GM21529 (cell line): ENCODE data around the gene ANAPC15.
"Not testable (repeated sequence)": the region's sequence is repeated elsewhere in the genome, so short reads cannot be mapped to it uniquely, and the experiment has no call there.

Experiments
- ATAC-seq: cut with Tn5 transposase; IDR thresholded peaks from one replicate; pipeline ENCODE4 v1.9.1; 2021; ENCODE audit not compliant: unreplicated experiment

Gene ANAPC15

DNA sequence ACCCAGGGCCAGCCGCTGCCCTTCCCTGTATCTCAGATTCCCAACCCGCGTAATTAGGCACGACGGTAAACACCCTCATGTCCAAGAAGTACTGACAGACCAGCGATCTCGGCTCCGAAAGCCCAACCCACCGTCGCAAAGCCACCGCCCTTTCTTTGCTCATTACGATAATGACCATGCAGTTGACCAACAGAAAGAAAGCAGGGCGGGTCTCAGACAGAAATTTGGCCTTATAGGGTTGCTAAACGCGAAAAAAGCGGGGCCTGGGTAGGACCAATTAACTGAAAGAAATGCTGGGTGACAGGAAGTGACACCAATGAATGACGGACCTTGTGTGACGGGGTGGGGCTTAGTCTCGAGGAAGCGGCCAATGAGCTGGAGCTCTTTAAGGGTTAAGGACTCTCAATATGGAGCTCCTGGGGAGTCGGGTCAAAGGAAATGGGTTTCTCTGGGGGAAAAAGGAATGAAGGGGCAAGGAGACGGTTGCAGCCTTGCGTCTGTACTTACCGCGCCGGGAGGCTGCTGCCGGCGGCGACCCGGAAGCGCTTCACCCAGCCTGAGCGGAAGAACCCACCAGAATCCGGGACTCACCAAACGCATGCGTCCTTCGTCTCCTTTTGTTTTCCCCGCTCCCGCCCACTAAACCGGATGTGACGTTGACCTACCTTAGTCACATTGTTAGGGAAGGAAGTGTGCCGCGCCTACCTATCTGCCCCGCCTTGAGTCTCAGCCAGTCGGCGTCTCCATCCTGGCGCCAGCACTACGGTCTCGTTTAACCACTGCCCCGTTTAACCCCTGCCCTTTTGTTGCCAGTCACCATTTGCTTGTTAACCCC is at the start of gene ANAPC15:
Gene ANAPC15 (minus strand): TSS at position 553 of the 835 bp plus-strand sequence. CDS start 1,419 bp downstream, outside the sequence.
- peak; percentile 87 for ATAC-seq

DNA sequence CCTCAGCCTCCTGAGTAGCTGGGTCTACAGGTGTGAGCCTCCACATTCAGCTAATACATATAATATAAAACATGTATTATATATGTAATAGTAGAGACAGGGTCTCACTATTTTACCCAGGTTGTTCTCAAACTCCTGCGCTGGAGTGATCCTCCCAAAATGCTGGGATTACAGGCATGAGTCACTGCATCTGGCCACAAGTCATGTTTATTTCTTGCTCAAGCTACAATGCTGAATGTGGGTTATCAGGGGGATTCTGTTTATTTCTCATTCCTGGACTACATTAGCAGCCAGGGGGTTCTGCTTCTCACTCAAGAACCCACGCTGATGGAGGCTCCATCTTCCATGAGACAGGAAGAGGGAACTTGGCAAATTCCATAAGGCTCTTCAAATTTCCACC is 47.8 kb upstream of the ANAPC15 start:
- ATAC-seq = no peak

DNA sequence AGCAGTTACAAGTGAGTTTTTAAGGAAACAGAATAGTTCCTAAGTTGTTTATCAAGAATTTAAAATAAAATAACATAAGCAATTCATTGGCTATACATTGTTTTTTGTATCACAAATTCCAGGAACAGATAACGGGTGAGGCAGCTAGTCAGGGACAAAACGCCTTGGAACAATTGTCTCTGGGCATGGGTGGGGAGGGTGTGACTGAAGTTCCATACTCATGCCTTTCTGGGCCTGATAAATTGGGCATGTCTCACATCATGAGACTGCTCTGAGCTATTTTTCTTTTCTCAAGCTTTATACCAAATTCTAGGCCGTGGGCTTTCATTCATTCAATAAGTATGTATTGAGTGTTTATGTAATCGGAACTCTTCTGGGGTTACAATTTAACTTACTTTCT is 44.6 kb upstream of the ANAPC15 start:
- ATAC-seq = no peak

DNA sequence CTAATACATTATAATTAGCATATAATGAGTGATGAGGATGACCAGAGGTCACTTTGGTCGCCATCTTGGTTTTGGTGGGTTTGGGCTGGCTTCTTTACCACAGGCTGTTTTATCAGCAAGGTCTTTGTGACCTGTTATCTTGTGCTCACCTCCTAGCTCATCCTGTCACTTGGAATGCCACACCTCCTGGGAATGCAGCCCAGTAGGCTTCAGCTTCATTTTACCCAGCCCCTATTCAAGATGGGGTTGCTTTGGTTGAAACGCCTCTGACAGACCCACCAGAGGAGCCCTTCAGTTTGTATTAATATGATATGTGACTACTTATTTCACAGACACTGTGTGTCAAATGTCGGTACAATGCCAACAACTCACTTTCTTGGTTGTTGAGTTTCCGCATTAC is 43.3 kb upstream of the ANAPC15 start:
- ATAC-seq = no peak

DNA sequence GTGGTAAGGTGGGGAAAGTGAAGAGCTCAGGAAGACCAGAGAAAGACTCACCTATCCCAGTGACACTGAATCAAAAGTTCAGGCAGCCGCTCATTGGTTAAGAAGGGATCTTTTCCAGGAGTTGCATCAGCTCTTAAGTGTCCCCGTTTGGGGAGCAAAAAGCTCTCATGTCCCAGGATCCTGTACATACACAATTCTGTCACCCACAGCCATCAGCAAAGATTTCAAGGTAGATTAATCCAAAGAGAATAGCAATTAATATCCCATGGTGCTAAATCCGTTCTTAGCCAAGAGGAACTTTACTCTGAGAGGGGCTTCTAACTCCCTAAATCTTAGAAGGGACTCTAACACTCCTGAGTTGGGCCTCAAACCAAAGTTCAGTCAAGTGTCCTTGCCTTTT is 42.3 kb upstream of the ANAPC15 start:
- no peak for ATAC-seq

DNA sequence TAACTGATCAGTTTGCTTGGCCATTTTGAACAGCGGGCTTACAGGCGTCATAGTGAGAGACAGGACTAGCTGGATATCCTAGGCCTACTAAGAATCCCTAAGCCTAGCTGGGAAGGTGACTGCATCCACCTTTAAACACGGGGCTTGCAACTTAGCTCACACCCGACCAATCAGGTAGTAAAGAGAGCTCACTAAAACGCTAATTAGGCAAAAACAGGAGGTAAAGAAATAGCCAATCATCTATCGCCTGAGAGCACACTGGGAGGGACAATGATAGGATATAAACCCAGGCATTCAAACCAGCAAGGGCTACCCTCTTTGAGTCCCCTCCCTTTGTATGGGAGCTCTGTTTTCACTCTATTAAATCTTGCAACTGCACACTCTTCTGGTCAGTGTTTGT is 41.4 kb upstream of the ANAPC15 start:
- ATAC-seq = not testable (repeated sequence)

DNA sequence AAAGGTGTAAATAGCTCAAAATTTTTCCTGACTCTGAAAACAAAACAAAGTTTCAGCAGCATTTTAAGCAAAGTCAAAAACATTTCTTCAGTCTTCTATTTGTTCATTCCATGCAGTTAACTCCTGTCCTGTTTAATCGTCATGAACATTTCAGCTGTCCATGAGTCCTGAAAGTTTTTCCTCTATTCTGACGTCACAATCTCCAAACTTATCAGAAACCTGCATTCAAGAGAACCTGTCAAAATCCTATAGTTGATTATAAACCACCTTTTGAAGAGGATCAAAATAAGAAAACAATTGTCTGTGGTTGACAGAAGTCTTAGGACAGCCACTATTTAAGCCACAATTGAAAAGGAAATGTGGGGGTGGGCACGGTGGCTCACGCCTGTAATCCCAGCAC is 38.4 kb upstream of the ANAPC15 start:
- no peak for ATAC-seq

DNA sequence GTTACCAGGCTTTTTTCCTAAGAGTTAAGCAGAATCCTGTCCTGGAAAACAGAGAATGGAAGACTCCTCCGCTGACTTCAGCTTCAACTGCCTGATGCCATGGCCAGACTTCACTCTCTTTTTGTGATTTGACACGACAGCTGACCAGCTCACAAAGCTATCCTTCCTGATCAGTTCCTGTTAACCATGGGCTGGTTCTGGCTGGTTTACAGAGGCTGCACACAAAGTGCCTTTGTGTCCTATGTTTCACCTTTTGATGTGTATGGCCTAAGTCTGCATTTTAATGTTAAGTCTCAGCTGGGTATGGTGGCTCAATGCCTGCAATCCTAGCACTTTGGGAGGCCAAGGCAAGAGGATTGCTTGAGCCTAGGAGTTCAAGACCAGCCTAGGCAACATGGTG is 34.1 kb upstream of the ANAPC15 start:
- ATAC-seq = no peak

DNA sequence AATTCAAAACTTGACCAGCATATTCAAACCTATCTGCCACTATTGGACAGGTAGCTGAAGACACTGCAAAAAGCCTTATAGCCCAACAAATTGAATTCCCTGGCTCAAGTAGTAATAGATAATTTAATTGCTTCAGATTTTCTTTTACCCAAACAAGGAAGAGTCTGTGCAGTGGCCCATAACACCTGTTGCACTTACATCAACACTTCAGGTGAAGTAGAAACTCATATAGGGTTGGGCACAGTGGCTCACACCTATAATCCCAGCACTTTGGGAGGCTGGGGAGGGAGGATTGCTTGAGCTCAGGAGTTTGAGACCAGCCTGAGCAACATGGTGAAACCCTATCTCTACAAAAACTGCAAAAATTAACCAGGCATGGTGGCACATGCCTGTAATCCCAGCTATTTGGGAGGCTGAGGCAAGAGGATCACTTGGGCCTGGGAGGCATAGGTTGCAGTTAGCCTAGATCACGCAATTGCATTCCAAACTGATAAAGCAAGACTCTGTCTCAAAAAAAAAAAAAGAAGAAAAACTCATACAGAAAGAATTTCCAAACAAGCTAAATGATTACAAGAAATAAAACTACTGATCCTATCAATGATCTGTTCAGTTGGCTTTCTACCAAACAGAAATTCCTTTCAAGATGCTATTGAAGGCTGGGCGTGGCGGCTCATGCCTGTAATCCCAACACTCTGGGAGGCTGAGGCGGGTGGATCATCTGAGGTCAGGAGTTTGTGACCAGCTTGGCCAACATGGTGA is 32.5 kb upstream of the ANAPC15 start:
- ATAC-seq = no peak

DNA sequence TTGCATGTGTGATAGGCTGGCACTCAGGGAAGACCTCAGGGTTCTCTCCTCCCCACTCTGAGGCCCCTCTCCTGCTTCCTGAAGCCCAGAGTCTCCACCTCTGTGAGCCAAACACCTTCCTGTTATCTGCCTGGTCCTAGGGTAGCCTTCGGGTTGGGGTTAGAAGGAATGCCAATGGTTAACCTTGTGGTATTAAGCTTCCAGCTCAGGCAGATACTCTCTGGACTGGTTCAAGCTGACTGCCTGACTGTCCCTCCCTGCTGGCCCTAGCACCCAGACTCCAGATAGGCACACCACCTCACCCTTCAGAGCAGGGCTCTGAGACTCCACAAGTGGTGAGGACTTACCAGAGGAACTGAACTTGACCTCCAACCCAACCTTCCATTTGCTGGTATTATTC is 30.0 kb upstream of the ANAPC15 start:
- ATAC-seq = not testable (repeated sequence)

DNA sequence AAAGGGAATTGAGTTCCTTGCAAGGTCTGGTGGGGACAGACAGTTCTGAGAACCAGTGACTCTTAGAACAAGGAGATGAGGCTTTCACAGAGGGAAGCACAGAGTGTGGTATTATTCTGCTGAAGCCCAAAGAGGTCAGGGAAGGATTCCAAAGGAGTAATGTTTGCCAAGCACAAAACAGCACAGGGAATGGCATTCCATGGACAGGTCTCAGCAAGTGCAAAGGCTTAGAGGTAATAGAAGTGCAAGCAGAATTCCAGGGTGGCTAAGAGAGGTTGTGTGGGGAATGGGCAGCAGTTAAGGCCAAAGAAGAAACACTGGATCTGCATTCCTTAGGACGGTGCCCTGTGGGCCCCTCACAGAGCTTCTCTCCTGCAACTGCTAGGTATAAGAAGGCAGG is 29.6 kb upstream of the ANAPC15 start:
- ATAC-seq = not testable (repeated sequence)

DNA sequence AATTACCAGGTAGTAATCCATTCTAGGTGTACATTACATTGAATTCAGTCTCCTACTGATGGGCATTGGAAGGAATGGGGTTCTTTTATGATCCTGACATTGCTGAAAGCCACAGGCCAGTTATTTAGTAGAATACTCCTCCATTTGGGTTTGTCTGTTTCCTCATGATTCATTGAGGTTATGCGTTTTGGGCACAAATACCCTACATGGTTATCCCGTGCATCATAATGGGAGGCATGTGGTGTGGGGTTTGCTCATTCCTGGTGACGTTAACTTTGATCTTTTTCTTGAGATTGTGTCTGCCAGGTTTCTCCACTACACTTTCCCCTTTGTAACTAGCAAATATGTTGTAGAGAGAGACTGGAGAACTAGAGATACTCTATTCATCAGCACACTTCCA is 28.6 kb upstream of the ANAPC15 start:
- no peak for ATAC-seq

DNA sequence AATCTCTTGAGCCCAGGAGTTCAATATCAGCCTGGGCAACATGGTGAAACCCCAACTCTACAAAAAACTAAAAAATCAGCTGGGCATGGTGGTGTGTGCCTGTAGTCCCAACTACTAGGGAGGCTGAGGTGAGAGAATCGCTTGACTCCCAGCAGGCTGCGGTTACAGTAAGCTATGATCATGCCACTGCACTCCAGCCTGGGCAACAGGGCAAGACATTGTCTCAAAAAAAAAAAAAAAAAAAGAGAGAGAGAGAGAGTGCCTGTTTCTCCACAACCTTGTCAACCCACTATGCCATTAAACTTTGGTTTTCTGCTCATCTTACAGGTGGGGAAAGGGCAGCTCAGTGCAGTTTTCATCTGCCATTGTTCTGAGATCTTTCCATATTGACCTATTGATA is 28.2 kb upstream of the ANAPC15 start:
- no peak for ATAC-seq

DNA sequence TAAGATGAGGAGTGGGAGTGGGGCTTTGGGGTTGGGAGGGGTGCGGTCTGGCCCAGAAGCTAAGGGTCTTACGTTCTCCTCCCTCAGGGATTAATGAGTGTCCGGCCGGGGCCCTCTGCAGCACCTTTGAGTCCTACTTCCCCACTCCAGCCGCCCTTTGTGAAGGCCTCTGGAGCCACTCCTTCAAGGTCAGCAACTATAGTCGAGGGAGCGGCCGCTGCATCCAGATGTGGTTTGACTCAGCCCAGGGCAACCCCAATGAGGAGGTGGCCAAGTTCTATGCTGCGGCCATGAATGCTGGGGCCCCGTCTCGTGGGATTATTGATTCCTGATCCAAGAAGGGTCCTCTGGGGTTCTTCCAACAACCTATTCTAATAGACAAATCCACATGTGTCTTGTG is 27.0 kb upstream of the ANAPC15 start:
- no peak for ATAC-seq

DNA sequence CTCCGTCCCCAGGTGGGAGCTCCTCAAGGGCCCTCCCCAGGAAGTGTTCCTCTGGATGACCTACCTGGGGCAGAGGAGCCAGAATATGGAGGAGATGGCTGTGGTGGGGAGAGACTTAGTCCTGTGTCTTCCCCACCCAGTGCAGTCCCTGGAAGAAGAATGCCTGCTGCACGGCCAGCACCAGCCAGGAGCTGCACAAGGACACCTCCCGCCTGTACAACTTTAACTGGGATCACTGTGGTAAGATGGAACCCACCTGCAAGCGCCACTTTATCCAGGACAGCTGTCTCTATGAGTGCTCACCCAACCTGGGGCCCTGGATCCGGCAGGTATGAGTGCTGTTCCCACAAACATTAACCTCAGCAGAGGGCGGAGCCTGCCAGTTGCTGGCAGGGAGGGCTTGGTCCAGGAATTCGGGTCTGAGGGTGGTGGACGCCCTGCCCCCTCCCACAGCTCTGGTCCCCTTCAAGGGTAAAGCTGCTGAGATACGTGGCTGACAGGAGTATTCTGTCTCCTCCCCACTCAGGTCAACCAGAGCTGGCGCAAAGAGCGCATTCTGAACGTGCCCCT is 26.4 kb upstream of the ANAPC15 start:
- ATAC-seq = no peak

DNA sequence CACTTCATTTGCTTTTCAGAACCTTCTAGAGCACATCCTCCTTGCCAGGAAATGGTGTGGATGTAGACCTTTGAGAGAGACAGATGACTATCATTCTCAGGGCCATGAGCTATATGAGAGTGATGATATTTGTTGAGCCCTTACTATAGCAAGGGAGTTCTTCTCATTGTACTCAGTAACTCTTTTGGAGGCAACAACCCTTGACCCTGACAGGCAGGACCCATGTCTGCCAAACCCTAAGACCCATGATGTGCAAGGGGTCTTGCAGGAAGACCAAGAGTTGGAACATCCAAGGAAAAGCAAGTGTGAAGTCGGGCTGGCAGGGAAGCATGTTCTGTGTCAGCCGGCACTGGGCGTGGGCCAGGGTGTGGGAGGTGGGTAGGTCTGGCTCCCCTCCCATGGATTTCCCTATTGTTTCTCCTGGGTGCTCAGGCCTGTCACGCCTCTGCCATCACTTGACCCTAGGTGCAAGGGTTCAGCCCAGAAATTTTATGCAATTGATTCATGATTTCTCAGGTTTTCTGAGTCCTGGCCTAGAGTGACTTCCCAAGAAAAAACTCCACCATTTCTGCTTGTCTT is 24.3 kb upstream of the ANAPC15 start:
- no peak for ATAC-seq

DNA sequence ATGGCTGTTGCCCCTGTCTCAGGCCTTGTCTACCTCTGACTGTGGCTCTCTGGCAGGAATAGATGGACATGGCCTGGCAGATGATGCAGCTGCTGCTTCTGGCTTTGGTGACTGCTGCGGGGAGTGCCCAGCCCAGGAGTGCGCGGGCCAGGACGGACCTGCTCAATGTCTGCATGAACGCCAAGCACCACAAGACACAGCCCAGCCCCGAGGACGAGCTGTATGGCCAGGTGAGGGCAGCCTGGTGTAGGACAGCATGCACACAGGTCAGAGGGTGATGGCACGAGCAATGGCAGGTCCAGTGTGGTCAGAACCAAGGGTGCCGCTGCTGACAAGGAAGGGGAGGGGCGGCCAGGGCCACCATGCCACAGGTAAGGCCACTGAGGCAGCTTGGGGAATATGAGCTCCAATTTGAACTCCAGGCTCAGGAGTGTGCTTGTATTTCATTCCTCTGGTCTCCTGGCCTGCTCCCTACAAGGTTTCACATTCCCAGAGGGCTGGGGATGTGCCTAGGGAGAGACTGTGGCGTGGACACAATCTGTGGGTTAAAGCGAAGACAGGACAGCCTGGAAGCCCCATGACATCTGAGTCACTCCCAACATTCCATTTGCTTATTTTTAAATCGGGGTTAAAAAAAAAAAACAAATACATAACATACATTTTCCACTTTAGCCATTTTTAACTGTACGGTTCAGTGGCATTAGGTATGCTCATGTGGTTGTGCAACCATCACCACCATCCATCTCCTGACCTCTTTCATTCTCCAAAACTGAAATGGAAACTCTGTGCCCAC is 23.6 kb upstream of the ANAPC15 start:
- no peak for ATAC-seq

DNA sequence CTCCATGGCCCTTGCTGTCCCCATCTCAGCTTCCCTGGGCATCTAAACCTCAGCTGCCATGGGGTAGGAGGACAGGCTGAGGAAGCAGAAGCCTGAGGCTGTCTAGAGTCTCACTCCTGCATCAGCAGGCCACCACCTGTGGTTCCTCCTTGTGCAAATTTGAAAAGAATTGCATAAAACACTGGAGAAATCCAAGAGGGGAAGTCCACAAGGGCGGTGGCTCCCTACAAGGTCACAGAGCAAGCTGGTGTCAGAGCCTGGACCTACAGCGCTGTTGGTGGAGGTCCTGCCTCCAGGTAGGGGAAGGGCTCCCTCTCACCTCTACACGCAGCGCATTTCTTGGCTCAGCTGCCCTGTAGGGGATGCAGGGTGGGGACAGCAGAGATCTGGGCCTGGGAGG is 23.0 kb upstream of the ANAPC15 start, which contains the start of gene FOLR3:
Gene FOLR3 (plus strand): TSS at position 253 of the 400 bp plus-strand sequence. CDS start 228 bp downstream, outside the sequence.
- ATAC-seq = not testable (repeated sequence)

DNA sequence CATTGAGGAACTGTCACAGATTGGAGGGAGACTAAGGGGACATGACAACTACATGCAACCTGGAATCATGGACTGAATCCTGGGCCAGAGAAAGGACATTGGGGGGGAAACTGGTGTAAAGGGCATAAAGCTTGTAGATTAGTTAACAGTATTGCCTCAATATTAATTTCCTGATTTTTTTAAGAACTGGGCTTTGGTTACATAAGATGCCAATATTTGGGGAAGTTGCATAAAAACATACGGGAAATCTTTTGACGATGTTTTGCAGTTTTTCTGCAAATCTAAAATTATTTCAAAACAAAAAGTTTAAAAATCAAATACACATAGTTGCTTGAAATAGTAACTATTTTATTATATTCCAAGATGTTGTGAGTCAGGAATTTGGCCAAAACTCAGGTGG is 20.2 kb upstream of the ANAPC15 start:
- no peak for ATAC-seq

DNA sequence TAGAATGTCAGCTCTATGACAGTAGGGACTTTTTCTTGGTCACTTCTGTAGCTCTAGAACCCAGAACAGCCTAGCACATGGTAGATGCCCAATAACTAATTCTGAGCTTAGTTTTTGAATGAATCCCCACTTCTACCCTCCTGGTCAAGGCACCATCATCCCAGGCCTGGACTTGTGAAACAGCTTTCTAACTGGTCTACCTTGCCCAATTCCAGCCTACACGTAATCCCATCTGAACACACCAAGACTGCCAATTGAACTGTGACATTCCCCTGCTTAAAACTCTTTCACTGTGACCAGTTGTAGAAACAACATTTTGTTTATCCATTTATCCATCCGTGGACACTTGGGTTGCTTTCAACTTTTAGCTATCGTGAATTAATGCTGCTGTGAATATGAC is 16.9 kb upstream of the ANAPC15 start:
- no peak for ATAC-seq

DNA sequence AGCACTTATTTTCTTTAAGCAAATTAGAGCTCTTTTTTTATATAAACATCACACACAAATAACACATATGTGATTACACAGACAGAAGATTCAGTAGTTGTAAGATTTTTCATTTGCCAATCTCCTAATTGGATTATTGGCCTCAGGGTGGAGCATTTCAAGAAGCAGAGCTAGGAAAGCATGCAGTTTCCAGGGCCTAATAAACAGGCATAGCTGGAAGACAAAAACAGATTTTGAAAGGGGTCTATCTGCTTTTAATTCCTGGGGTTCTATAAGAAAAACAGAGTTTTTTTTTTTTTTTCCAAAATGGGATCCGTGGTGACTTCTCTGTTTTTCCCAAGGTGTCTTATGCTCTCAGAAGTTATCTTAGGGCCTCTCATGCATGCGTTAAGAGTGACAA is 15.4 kb upstream of the ANAPC15 start:
- ATAC-seq = no peak
